DMS 273 (cell line): ENCODE measurements around the gene OR2G2.

ENCODE experiments used
- DNase-seq: peaks from one replicate; lab custom pipeline; 2025; ENCODE audit not compliant: unreplicated experiment; lab: John Stamatoyannopoulos, UW

OR2G2 gene

GRCh38 chr1:247588060-247588459, at the start of gene OR2G2:
TSS of gene OR2G2 (plus strand) at chr1:247588360. CDS start at chr1:247588360, 0 bp downstream.
- DNase-seq, result no peak

DNA sequence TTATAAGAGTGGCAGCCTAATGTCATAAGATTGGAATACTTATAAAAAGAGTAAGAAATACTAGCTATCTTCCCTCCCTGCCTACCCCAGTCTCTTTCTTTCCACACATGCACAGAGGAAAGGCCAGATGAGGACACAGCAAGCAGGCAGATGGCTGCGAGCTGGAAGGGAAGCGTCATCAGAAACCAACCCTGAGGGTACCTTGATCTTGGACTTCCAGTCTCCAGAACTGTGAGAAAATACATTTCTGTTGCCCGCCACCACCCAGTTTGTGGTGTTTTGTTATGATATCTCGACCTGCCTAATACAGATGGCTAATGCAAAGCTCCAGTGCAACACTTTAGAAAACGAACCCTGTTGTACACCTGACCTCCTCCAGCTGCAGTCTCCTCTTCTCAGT, 49.6 kb upstream of the OR2G2 start:
- DNase-seq, result no peak

DNA sequence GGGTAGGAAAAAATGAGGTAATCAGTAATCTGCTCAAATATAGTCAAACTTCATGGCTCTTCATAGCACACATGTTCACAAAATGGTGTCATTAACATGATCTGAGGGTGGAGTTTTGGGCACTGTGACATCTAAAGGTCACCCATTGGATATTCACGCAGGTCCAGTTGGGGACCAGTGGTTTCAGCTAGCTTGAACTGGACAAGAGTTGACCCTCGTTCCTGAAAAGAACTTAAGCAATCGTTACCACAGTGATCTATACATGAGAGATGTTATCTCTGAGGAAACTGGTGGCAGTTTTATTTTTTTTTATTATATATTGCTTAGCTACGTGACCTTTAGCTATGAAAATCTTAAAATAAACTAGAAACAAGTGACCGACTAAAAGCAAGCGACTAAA, 48.9 kb upstream of the OR2G2 start:
- no peak for DNase-seq

GRCh38 chr1:247540581-247540980, 47.6 kb upstream of the OR2G2 start:
- no peak for DNase-seq

- no peak for DNase-seq
Measured at GRCh38 chr1:247542811-247543210, 45.3 kb upstream of the OR2G2 start.

GRCh38 chr1:247548092-247548491, 40.1 kb upstream of the OR2G2 start:
- DNase-seq, result no peak

- no peak for DNase-seq
Measured at GRCh38 chr1:247548769-247549182, 39.4 kb upstream of the OR2G2 start, which contains the start of gene GCSAML. TSS of gene GCSAML (plus strand) at chr1:247549134. CDS start at chr1:247549192, 58 bp downstream.

- no peak for DNase-seq
Measured at GRCh38 chr1:247551721-247552120, 36.4 kb upstream of the OR2G2 start.

GRCh38 chr1:247552231-247552630, 35.9 kb upstream of the OR2G2 start:
- DNase-seq, result no peak

DNA sequence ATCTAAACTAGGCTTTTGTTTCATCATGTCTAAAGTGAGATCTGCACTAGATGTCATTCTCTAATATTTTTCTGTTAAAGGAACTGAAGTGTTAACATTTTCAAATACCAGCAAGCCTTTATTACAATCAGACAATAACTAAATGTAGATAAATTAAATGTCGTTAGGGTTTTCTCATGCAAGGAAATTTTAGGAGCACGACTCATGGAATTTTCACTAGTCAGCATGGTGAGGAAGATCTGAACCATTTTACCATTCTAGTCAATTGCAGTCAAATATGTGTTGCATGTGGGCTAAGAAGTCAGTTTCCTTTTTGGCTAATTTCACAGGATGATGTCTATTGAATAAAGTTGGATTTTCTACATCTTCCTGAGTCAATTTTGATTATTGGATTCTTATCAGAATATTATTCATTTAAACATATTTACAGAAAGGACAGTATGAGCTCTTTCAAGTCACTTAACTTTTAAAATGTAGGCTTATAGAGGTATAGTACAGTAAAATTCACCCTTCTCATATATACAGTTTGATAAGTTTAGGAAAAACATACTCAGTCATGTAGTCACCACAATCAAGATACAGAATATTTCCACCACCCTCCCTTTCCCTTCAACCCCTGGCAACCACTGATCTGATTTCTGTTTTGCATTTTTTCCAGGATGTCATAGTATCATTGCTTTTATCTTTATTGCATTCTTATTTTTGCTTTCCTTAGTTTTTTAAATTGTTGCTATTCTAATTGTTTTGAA, 30.1 kb upstream of the OR2G2 start:
- DNase-seq, result no peak

GRCh38 chr1:247561711-247562110, 26.4 kb upstream of the OR2G2 start:
- DNase-seq, result no peak

- DNase-seq, result no peak
Measured at GRCh38 chr1:247562198-247562597, 26.0 kb upstream of the OR2G2 start.

GRCh38 chr1:247574236-247574635, 13.9 kb upstream of the OR2G2 start:
- no peak for DNase-seq

DNA sequence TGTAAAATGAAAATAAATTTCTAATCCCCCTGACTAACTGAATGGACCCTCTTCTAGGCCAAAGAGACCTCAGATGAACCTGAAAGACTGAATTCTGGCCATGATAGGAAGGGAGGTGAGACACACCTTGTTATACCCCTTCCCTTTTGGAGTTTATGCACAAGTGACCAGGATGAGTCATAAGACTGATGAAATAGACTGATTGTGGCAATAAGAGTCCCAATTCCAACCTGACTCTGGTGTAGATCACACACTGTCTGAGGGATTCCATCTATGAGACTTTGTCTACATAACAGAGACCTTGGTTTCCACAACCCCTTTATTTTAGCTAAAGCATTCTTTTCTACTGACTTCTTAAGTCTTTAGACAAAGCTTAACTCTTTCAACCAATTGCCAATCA, 13.5 kb upstream of the OR2G2 start:
- no peak for DNase-seq

DNA sequence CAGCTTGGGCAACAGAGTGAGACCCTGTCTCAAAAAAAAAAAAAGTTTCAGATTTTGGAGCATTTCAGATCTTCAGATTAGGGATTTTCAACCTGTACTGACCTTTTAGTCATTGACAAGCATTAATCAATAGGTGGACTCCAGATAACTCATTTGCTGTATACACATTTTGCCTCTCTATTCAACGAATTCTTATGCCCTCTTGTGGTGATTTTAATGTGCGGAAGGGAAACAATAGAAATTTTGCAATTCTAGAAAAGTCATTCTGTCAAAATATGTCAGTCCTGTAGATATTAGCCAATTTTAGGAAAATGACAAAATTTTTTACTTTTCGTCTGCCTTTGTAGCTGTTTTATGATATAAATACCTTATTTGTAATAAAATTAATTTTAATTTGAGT, 11.6 kb upstream of the OR2G2 start:
- DNase-seq, result peak; percentile 45

DNA sequence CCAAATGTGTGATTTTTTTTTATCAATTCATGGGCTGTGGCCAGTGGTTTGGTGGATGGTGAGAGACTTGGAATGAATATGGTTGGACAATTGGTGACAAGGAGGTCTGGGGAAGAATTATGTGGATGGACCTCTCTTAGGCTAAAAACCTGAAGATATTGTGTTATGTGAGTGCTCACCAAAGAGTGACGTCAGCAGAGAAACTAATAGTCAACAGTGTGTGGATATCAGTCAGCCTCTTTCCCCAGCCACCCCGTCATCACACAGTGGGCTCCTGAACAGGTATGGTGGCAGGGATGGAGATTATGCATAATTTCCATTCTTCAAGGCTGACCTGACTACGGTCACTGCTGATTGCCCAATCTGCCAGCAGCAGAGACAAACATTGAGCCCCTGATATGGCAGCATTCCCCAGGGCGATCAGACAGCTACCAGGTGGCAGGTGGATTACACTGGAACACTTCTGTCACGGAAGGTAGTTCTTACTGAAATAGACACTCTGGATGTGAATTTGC, 9.2 kb upstream of the OR2G2 start:
- no peak for DNase-seq

DNA sequence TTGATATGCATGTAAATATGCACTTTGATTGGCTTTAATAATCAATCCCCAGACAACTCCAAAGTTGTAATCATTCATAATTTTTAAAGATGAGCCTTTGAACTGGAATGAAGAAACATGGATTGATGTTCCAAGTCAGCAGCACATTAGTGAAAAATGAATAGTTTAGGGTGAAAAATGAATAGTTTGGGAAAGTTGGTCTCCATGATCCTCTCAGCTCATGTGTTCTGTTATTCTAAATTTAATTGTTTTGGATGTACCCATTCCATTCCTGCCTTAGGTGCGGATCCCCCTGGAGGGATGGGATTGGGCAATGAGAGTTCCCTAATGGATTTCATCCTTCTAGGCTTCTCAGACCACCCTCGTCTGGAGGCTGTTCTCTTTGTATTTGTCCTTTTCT, 17.1 kb downstream of the OR2G2 start, which contains the start of gene OR2G3:
TSS of gene OR2G3 (plus strand) at position 301 of the 400 bp plus-strand sequence. CDS start at position 301, 0 bp downstream.
- no peak for DNase-seq

- DNase-seq, result no peak
Measured at GRCh38 chr1:247613405-247613804, 25.2 kb downstream of the OR2G2 start.

- DNase-seq, result no peak
Measured at GRCh38 chr1:247614625-247615024, 26.5 kb downstream of the OR2G2 start.

- no peak for DNase-seq
Measured at GRCh38 chr1:247627951-247628350, 39.8 kb downstream of the OR2G2 start.

GRCh38 chr1:247638011-247638410, 49.9 kb downstream of the OR2G2 start:
- DNase-seq, result no peak

- DNase-seq, result no peak
Measured at GRCh38 chr1:247638781-247639180, 50.6 kb downstream of the OR2G2 start.
